Measurements from ENCODE around the gene PRR23E. TPM values are rescaled to one million over a fixed set of nuclear protein-coding genes. Genes with fewer than 3 reads are reported as not detected.

PRR23E gene
- total RNA-seq, 1 experiment from 2014 or later, result not detected

- H3K27ac ChIP-seq (ENCODE audit: low read length), result no peak overlapping the region
- no peaks in the 10 kb centered on the region for H3K9me2 ChIP-seq (replicated peaks; ENCODE audit: insufficient read depth, low read length)
- H3K4me1 ChIP-seq (ENCODE audit: low read length), result no peaks in the 10 kb centered on the region
- H4K20me1 ChIP-seq (ENCODE audit: insufficient read depth, low read depth, low read length), result no peaks in the 10 kb centered on the region
- DNase-seq, result no peak
- no peaks in the 10 kb centered on the region for H3K9me3 ChIP-seq (ENCODE audit: low read length)
- H3K79me2 ChIP-seq (ENCODE audit: low read length), result no peaks in the 10 kb centered on the region
- H3K4me3 ChIP-seq (ENCODE audit: low read length), result no peak overlapping the region
- H3K36me3 ChIP-seq (ENCODE audit: insufficient read depth, low read length), result no peaks in the 10 kb centered on the region
- no peaks in the 10 kb centered on the region for H3K27me3 ChIP-seq (ENCODE audit: low read length)
- H2AFZ ChIP-seq (ENCODE audit: low read length), result no peak overlapping the region
- no peak overlapping the region for H3K4me2 ChIP-seq (ENCODE audit: low read depth, low read length, poor library complexity, severe bottlenecking)
- H3K9ac ChIP-seq (ENCODE audit: low read length), result no peak overlapping the region
These were observed 25.5 kb upstream of the PRR23E start for GRCh38 chr3:127167315-127168043.

- no peaks in the 10 kb centered on the region for H3K4me1 ChIP-seq (ENCODE audit: low read length)
- no peak overlapping the region for H2AFZ ChIP-seq (ENCODE audit: low read length)
- no peak overlapping the region for H3K27ac ChIP-seq (ENCODE audit: low read length)
- no peaks in the 10 kb centered on the region for H3K9me2 ChIP-seq (replicated peaks; ENCODE audit: insufficient read depth, low read length)
- H3K27me3 ChIP-seq (ENCODE audit: low read length), result no peaks in the 10 kb centered on the region
- no peaks in the 10 kb centered on the region for H4K20me1 ChIP-seq (ENCODE audit: insufficient read depth, low read depth, low read length)
- no peaks in the 10 kb centered on the region for H3K79me2 ChIP-seq (ENCODE audit: low read length)
- H3K9me3 ChIP-seq (ENCODE audit: low read length), result no peaks in the 10 kb centered on the region
- H3K4me3 ChIP-seq (ENCODE audit: low read length), result no peak overlapping the region
- DNase-seq, result no peak
- no peak overlapping the region for H3K9ac ChIP-seq (ENCODE audit: low read length)
- H3K4me2 ChIP-seq (ENCODE audit: low read depth, low read length, poor library complexity, severe bottlenecking), result no peak overlapping the region
- H3K36me3 ChIP-seq (ENCODE audit: insufficient read depth, low read length), result no peaks in the 10 kb centered on the region
These were observed 24.7 kb upstream of the PRR23E start for GRCh38 chr3:127168271-127168670.

- no peaks in the 10 kb centered on the region for H3K27me3 ChIP-seq (ENCODE audit: low read length)
These were observed 22.1 kb upstream of the PRR23E start for GRCh38 chr3:127170814-127171213.

GRCh38 chr3:127171320-127171719 lies 21.6 kb upstream of the PRR23E start:
- Histone ChIP-seq H3K27ac (ENCODE audit: low read length) (no peak overlapping the region), H3K4me3 (ENCODE audit: low read length) (no peak overlapping the region), H3K27me3 (ENCODE audit: low read length) (no peaks in the 10 kb centered on the region), H3K9me2 (replicated peaks; ENCODE audit: insufficient read depth, low read length) (no peaks in the 10 kb centered on the region), H3K9ac (ENCODE audit: low read length) (no peak overlapping the region), H4K20me1 (ENCODE audit: insufficient read depth, low read depth, low read length) (no peaks in the 10 kb centered on the region), H3K9me3 (ENCODE audit: low read length) (no peaks in the 10 kb centered on the region), H3K4me2 (ENCODE audit: low read depth, low read length, poor library complexity, severe bottlenecking) (no peak overlapping the region), H3K4me1 (ENCODE audit: low read length) (no peaks in the 10 kb centered on the region), H3K36me3 (ENCODE audit: insufficient read depth, low read length) (no peaks in the 10 kb centered on the region), H2AFZ (ENCODE audit: low read length) (no peak overlapping the region), H3K79me2 (ENCODE audit: low read length) (no peaks in the 10 kb centered on the region)
- no peak for DNase-seq

More at GRCh38 chr3:127170814-127171213, 22.1 kb upstream of the PRR23E start:
- H2AFZ ChIP-seq (ENCODE audit: low read length), result no peak overlapping the region
- no peaks in the 10 kb centered on the region for H4K20me1 ChIP-seq (ENCODE audit: insufficient read depth, low read depth, low read length)
- no peak overlapping the region for H3K4me2 ChIP-seq (ENCODE audit: low read depth, low read length, poor library complexity, severe bottlenecking)
- H3K36me3 ChIP-seq (ENCODE audit: insufficient read depth, low read length), result no peaks in the 10 kb centered on the region
- H3K9me2 ChIP-seq (replicated peaks; ENCODE audit: insufficient read depth, low read length), result no peaks in the 10 kb centered on the region
- no peaks in the 10 kb centered on the region for H3K79me2 ChIP-seq (ENCODE audit: low read length)
- DNase-seq, result no peak
- no peak overlapping the region for H3K9ac ChIP-seq (ENCODE audit: low read length)
- no peak overlapping the region for H3K27ac ChIP-seq (ENCODE audit: low read length)
- H3K9me3 ChIP-seq (ENCODE audit: low read length), result no peaks in the 10 kb centered on the region
- no peak overlapping the region for H3K4me3 ChIP-seq (ENCODE audit: low read length)
- H3K4me1 ChIP-seq (ENCODE audit: low read length), result no peaks in the 10 kb centered on the region

- no peaks in the 10 kb centered on the region for H3K9me3 ChIP-seq (ENCODE audit: low read length)
- no peak for DNase-seq
- H3K79me2 ChIP-seq (ENCODE audit: low read length), result no peaks in the 10 kb centered on the region
- no peak overlapping the region for H2AFZ ChIP-seq (ENCODE audit: low read length)
- no peak overlapping the region for H3K4me2 ChIP-seq (ENCODE audit: low read depth, low read length, poor library complexity, severe bottlenecking)
- no peaks in the 10 kb centered on the region for H3K27me3 ChIP-seq (ENCODE audit: low read length)
- H3K36me3 ChIP-seq (ENCODE audit: insufficient read depth, low read length), result no peaks in the 10 kb centered on the region
- no peaks in the 10 kb centered on the region for H4K20me1 ChIP-seq (ENCODE audit: insufficient read depth, low read depth, low read length)
- H3K4me1 ChIP-seq (ENCODE audit: low read length), result no peaks in the 10 kb centered on the region
- no peak overlapping the region for H3K9ac ChIP-seq (ENCODE audit: low read length)
- H3K4me3 ChIP-seq (ENCODE audit: low read length), result no peak overlapping the region
- H3K9me2 ChIP-seq (replicated peaks; ENCODE audit: insufficient read depth, low read length), result no peaks in the 10 kb centered on the region
- no peak overlapping the region for H3K27ac ChIP-seq (ENCODE audit: low read length)
These were observed 21.2 kb upstream of the PRR23E start for GRCh38 chr3:127171721-127172120.

GRCh38 chr3:127172211-127172610 lies 20.7 kb upstream of the PRR23E start:
- Histone ChIP-seq H4K20me1 (ENCODE audit: insufficient read depth, low read depth, low read length) (no peaks in the 10 kb centered on the region), H3K4me2 (ENCODE audit: low read depth, low read length, poor library complexity, severe bottlenecking) (no peak overlapping the region), H3K4me1 (ENCODE audit: low read length) (no peaks in the 10 kb centered on the region), H3K9me2 (replicated peaks; ENCODE audit: insufficient read depth, low read length) (no peaks in the 10 kb centered on the region), H3K27me3 (ENCODE audit: low read length) (no peaks in the 10 kb centered on the region), H2AFZ (ENCODE audit: low read length) (no peak overlapping the region), H3K9ac (ENCODE audit: low read length) (no peak overlapping the region), H3K9me3 (ENCODE audit: low read length) (no peaks in the 10 kb centered on the region), H3K4me3 (ENCODE audit: low read length) (no peak overlapping the region), H3K27ac (ENCODE audit: low read length) (no peak overlapping the region), H3K36me3 (ENCODE audit: insufficient read depth, low read length) (no peaks in the 10 kb centered on the region), H3K79me2 (ENCODE audit: low read length) (no peaks in the 10 kb centered on the region)
- DNase-seq, result no peak

- Histone ChIP-seq H3K9me2 (replicated peaks; ENCODE audit: insufficient read depth, low read length) (no peaks in the 10 kb centered on the region), H3K27ac (ENCODE audit: low read length) (no peak overlapping the region), H3K9me3 (ENCODE audit: low read length) (no peaks in the 10 kb centered on the region), H3K4me2 (ENCODE audit: low read depth, low read length, poor library complexity, severe bottlenecking) (no peak overlapping the region), H3K4me1 (ENCODE audit: low read length) (no peaks in the 10 kb centered on the region), H3K36me3 (ENCODE audit: insufficient read depth, low read length) (no peaks in the 10 kb centered on the region), H3K79me2 (ENCODE audit: low read length) (no peaks in the 10 kb centered on the region), H2AFZ (ENCODE audit: low read length) (no peak overlapping the region), H4K20me1 (ENCODE audit: insufficient read depth, low read depth, low read length) (no peaks in the 10 kb centered on the region), H3K9ac (ENCODE audit: low read length) (no peak overlapping the region), H3K4me3 (ENCODE audit: low read length) (no peak overlapping the region), H3K27me3 (ENCODE audit: low read length) (no peaks in the 10 kb centered on the region)
- no peak for DNase-seq
These were observed 20.0 kb upstream of the PRR23E start for GRCh38 chr3:127172781-127173515.

GRCh38 chr3:127173516-127174166 lies 19.3 kb upstream of the PRR23E start:
- Histone ChIP-seq H3K79me2 (ENCODE audit: low read length) (no peaks in the 10 kb centered on the region), H3K9me2 (replicated peaks; ENCODE audit: insufficient read depth, low read length) (no peaks in the 10 kb centered on the region), H2AFZ (ENCODE audit: low read length) (no peak overlapping the region), H3K27ac (ENCODE audit: low read length) (no peak overlapping the region), H4K20me1 (ENCODE audit: insufficient read depth, low read depth, low read length) (no peaks in the 10 kb centered on the region), H3K4me2 (ENCODE audit: low read depth, low read length, poor library complexity, severe bottlenecking) (no peak overlapping the region), H3K4me3 (ENCODE audit: low read length) (no peak overlapping the region), H3K4me1 (ENCODE audit: low read length) (no peaks in the 10 kb centered on the region), H3K36me3 (ENCODE audit: insufficient read depth, low read length) (no peaks in the 10 kb centered on the region), H3K9ac (ENCODE audit: low read length) (no peak overlapping the region), H3K9me3 (ENCODE audit: low read length) (no peaks in the 10 kb centered on the region), H3K27me3 (ENCODE audit: low read length) (no peaks in the 10 kb centered on the region)
- DNase-seq, result no peak
